Peyer's patch (tissue), 4 donors: ENCODE data around the gene VANGL1.

ENCODE experiments used
- CTCF ChIP-seq, 6 experiments: fragments of 450-650 bp in 4 of 6; fragments of 200-600 bp in 2 of 6; sonication (generic) in 1 of 6; IDR thresholded peaks; one replicate each; pipeline ENCODE4 v1.5.1; 2017 to 2019; ENCODE audit warnings: antibody characterized with exemption in 6 of 6, mild to moderate bottlenecking in 3 of 6, moderate library complexity in 1 of 6
- POLR2A ChIP-seq, 2 donors: fragments of 450-650 bp; IDR thresholded peaks; one replicate each; pipeline ENCODE4 v1.5.1; 2017; ENCODE audit warnings: antibody characterized with exemption in 2 of 2, mild to moderate bottlenecking in 2 of 2, moderate library complexity in 2 of 2

- TF ChIP-seq CTCF (IDR thresholded peaks at IDR 0.05) (no peak), POLR2A (IDR thresholded peaks at IDR 0.05) (no peak)
These were observed 8.2 kb downstream of the VANGL1 start for GRCh38 chr1:115649964-115650363.
